A673 (cell line): ENCODE measurements around the gene HS6ST2. TPM values are rescaled to one million over a fixed set of nuclear protein-coding genes. Genes with fewer than 3 reads are reported as not detected.

Source experiments
- BruUV-seq: library from RNA; stranded (reverse); fragments of 400-500 nt; replicated peaks from 2 replicates; lab custom pipeline; 2021; lab: Mats Ljungman, UMichigan
- CTCF ChIA-PET: fragments of 300-600 bp; sonication (Branson Sonifier 250); formaldehyde crosslinking; loops from one replicate; lab custom pipeline; 2022; ENCODE audit warnings: antibody characterized with exemption; lab: Charles Lee
- POLR2A ChIA-PET: fragments of 300-600 bp; sonication (Branson Sonifier 250); formaldehyde crosslinking; loops from one replicate; lab custom pipeline; 2022; ENCODE audit warnings: antibody characterized with exemption; ENCODE audit not compliant: low non-redundant PET; lab: Charles Lee
- DNase-seq: peaks from one replicate; pipeline ENCODE4 v3.0.0-alpha.2; 2015; ENCODE audit warnings: low spot score
- H3K27ac ChIP-seq: fragments of 200-600 bp; sonication (generic); 2 replicates; pipeline ENCODE4 v1.5.1; 2016; ENCODE audit warnings: mixed run types, low read depth, mild to moderate bottlenecking, mixed read lengths, antibody characterized with exemption, low read length; ENCODE audit not compliant: poor library complexity, severe bottlenecking
- H3K27me3 ChIP-seq: fragments of 200-600 bp; sonication (generic); replicated peaks from 2 replicates; pipeline ENCODE4 v1.6.1; 2017; ENCODE audit warnings: mixed run types, low read depth, mild to moderate bottlenecking, mixed read lengths, antibody characterized with exemption, low read length; ENCODE audit not compliant: insufficient read depth, poor library complexity
- H3K36me3 ChIP-seq: fragments of 200-600 bp; sonication (generic); 2 replicates; pipeline ENCODE4 v1.6.1; 2016; ENCODE audit warnings: mixed run types, mild to moderate bottlenecking, mixed read lengths, antibody characterized with exemption, low read length; ENCODE audit not compliant: insufficient read depth, poor library complexity, severe bottlenecking
- H3K4me1 ChIP-seq: fragments of 200-600 bp; sonication (generic); 2 replicates; pipeline ENCODE4 v1.6.1; 2017; ENCODE audit warnings: mixed run types, mild to moderate bottlenecking, mixed read lengths, antibody characterized with exemption, low read length; ENCODE audit not compliant: insufficient read depth, poor library complexity, severe bottlenecking
- H3K4me3 ChIP-seq: fragments of 200-600 bp; sonication (generic); 2 replicates; pipeline ENCODE4 v1.5.1; 2016; ENCODE audit warnings: low read depth, mixed run types, mild to moderate bottlenecking, mixed read lengths, low read length; ENCODE audit not compliant: poor library complexity, severe bottlenecking
- H3K9me3 ChIP-seq: fragments of 200-600 bp; sonication (generic); 2 replicates; pipeline ENCODE4 v1.6.1; 2016; ENCODE audit warnings: mixed run types, low read depth, mild to moderate bottlenecking, mixed read lengths, antibody characterized with exemption, low read length; ENCODE audit not compliant: poor library complexity, severe bottlenecking
- CTCF ChIP-seq: fragments of 300-800, 200-600 bp; sonication (generic); conservative IDR thresholded peaks from 2 replicates; pipeline ENCODE4 v1.5.1; 2017; ENCODE audit warnings: low read depth, mild to moderate bottlenecking, antibody characterized with exemption, low read length, moderate library complexity, mixed read lengths
- EZH2 ChIP-seq: fragments of 200-600 bp; sonication (generic); IDR thresholded peaks from 2 replicates; pipeline ENCODE4 v1.6.1; 2017; ENCODE audit warnings: borderline replicate concordance, low read depth, mild to moderate bottlenecking, mixed read lengths, antibody characterized with exemption, low read length; ENCODE audit not compliant: poor library complexity, severe bottlenecking
- intact Hi-C: fragments of 100-400 bp; cut with micrococcal nuclease; formaldehyde crosslinking; loops from one replicate; pipeline ENCODE4 v1.10.0; 2022; ENCODE audit not compliant: unreplicated experiment
- total RNA-seq: library from RNA; stranded (reverse); gene quantifications from 2 replicates; pipeline ENCODE4 v1.2.3, GENCODE V29; 2021

The HS6ST2 gene
- total RNA-seq, 1 experiment from 2014 or later: 6.9 TPM

DNA sequence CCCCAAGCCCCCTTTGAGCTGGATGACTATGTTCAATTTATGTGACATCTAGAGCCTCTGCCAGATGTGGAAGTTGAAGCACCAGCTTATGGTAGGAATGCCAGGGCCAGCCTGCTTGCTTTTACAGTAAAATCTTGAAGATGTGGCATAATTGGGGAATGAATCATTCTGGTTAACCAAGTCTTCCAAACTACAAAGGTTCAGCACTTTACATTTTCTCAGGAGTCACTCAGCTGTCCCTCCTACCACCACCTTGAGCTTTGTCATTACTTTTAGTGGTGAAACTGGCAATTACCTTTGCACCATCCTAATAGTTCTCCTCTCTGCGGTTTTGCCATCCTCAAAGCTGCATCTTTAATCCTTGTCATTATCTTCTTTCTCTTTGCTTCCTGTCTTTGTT lies 172.2 kb downstream of the HS6ST2 start:
- TF ChIP-seq CTCF: no peak
- Histone ChIP-seq H3K36me3 (no peaks in the 10 kb centered on the region), H3K27ac (no peak overlapping the region), H3K4me1 (no peaks in the 10 kb centered on the region), H3K27me3 (no peaks in the 10 kb centered on the region), H3K9me3 (no peaks in the 10 kb centered on the region), H3K4me3 (no peak overlapping the region)
- DNase-seq: no peak
- CTCF ChIA-PET: no interaction called here
- intact Hi-C loops: no loop called here
- POLR2A ChIA-PET: no interaction called here
- no TSS peak for BruUV-seq

DNA sequence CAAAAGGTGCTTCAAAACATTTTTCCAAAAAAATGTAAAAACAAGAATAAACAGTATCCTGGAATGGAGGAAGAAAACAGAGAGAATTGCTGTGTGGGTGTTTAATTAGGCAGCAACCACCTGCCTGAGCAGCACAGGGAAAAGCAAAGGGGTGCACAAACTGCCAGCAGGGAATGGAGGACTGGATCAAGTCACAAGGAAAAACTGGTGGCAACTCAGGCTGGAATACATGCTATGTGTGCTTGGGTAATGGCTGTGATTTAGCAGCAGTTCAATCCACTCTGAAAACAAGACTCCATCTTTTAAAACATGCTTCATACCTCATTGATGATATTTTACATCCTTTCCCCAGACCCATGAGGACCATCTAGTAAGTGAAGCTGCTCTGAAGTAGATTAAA lies 179.5 kb downstream of the HS6ST2 start:
- no peaks in the 10 kb centered on the region for H3K27me3 ChIP-seq
- H3K27ac ChIP-seq: no peak overlapping the region
- CTCF ChIA-PET: no interaction called here
- no TSS peak for BruUV-seq
- no peaks in the 10 kb centered on the region for H3K4me1 ChIP-seq
- intact Hi-C loops: no loop called here
- H3K36me3 ChIP-seq: no peaks in the 10 kb centered on the region
- no peaks in the 10 kb centered on the region for H3K9me3 ChIP-seq
- no peak for TF ChIP-seq CTCF
- no peak for TF ChIP-seq EZH2
- H3K4me3 ChIP-seq: no peak overlapping the region
- POLR2A ChIA-PET: no interaction called here
- no peak for DNase-seq

DNA sequence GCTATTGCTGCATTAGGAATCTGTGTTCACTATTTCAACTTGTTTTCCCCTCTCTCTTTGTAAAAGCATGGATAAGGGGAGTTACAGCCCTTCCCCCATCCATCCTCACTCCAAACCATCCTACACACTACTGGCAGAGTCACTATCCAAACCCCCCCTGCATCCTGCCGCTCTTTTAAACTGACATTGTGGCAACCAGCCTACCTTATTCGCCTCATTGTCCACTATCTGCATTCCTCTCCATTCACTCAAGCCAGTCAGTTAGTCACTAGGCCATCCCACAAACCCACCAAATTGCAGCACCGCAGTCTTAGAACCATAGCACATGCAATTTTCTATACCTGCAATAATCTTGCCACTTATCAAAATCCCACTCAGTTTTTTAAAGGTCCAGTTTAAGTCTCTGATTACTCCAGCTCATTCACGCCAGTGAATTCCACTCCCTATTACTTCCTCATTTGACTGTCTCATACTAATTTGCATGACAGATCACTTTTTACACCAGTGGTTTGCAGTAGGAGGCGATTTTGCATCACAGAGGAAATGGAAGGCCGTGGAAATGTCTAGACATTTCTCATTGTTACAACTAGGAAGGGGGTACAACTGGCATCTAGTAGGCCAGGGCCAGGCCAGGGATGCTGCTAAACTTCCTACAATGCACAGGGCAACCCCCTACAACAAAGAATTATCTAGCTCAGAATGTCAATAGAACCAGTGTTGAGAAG lies 181.8 kb downstream of the HS6ST2 start:
- ChIA-PET CTCF (no interaction called here), POLR2A (no interaction called here)
- TF ChIP-seq CTCF (no peak), EZH2 (no peak)
- no TSS peak for BruUV-seq
- intact Hi-C loops: no loop called here
- no peaks in the 10 kb centered on the region for H3K9me3 ChIP-seq
- H3K27ac ChIP-seq: no peak overlapping the region
- H3K36me3 ChIP-seq: no peaks in the 10 kb centered on the region
- H3K27me3 ChIP-seq: no peaks in the 10 kb centered on the region
- H3K4me3 ChIP-seq: no peak overlapping the region
- DNase-seq: no peak
- no peaks in the 10 kb centered on the region for H3K4me1 ChIP-seq
